Mesothelial cell of epicardium (in vitro differentiated cells): Measurements from ENCODE around the gene MYRIP. TPM values are rescaled to one million over a fixed set of nuclear protein-coding genes. Genes with fewer than 3 reads are reported as not detected.

ENCODE experiments used
- DNase-seq, 2 experiments: peaks; one replicate each; pipeline ENCODE4 v3.0.0; 2021; ENCODE audit warnings: low spot score in 2 of 2; ENCODE audit not compliant: unreplicated experiment in 2 of 2
- H3K27ac Mint-ChIP-seq: 2 replicates; pipeline ENCODE4 v1.8.0; 2021; ENCODE audit warnings: mixed read lengths
- H3K27me3 Mint-ChIP-seq: 2 replicates; pipeline ENCODE4 v1.8.0; 2021; ENCODE audit warnings: low read depth, mixed read lengths
- H3K36me3 Mint-ChIP-seq: 2 replicates; pipeline ENCODE4 v1.8.0; 2021; ENCODE audit warnings: mixed read lengths
- H3K4me1 Mint-ChIP-seq: 2 replicates; pipeline ENCODE4 v1.8.0; 2021; ENCODE audit warnings: mixed read lengths
- H3K4me3 Mint-ChIP-seq: 2 replicates; pipeline ENCODE4 v1.8.0; 2021; ENCODE audit warnings: mild to moderate bottlenecking, moderate library complexity, mixed read lengths
- H3K9me3 Mint-ChIP-seq: 2 replicates; pipeline ENCODE4 v1.8.0; 2021; ENCODE audit warnings: mixed read lengths
- CTCF ChIP-seq: fragments of 200-600 bp; sonication (generic); IDR thresholded peaks from one replicate; pipeline ENCODE4 v1.5.0; 2021; ENCODE audit warnings: antibody characterized with exemption; ENCODE audit not compliant: unreplicated experiment
- total RNA-seq: library from RNA; stranded (reverse); gene quantifications from 3 replicates; pipeline ENCODE4 v1.2.1, GENCODE V29; 2021

The MYRIP gene
- total RNA-seq, 1 donor from 2014 or later: 0.63 TPM

GRCh38 chr3:40120067-40120692, 310.8 kb downstream of the MYRIP start:
- Mint-ChIP-seq H3K4me3 (no peak overlapping the region), H3K36me3 (no peaks in the 10 kb centered on the region), H3K27ac (no peak overlapping the region), H3K27me3 (peaks cover 10% of the 10 kb centered on the region), H3K4me1 (peaks cover 9% of the 10 kb centered on the region), H3K9me3 (no peaks in the 10 kb centered on the region)
- DNase-seq: no peak
- no peak for TF ChIP-seq CTCF

- Mint-ChIP-seq H3K36me3 (no peaks in the 10 kb centered on the region), H3K4me1 (peaks cover 9% of the 10 kb centered on the region)
- DNase-seq: no peak
These were observed 311.4 kb downstream of the MYRIP start for GRCh38 chr3:40120806-40121205.

GRCh38 chr3:40124918-40125317, 315.5 kb downstream of the MYRIP start:
- peaks cover 15% of the 10 kb centered on the region for H3K27me3 Mint-ChIP-seq

More at GRCh38 chr3:40120806-40121205, 311.4 kb downstream of the MYRIP start:
- TF ChIP-seq CTCF: no peak
- no peaks in the 10 kb centered on the region for H3K9me3 Mint-ChIP-seq
- H3K27ac Mint-ChIP-seq: no peak overlapping the region
- peaks cover 12% of the 10 kb centered on the region for H3K27me3 Mint-ChIP-seq
- H3K4me3 Mint-ChIP-seq: no peak overlapping the region

GRCh38 chr3:40128166-40128565, 318.8 kb downstream of the MYRIP start:
- Mint-ChIP-seq H3K27me3 (peaks cover 15% of the 10 kb centered on the region), H3K36me3 (no peaks in the 10 kb centered on the region), H3K27ac (no peak overlapping the region), H3K4me3 (no peak overlapping the region), H3K9me3 (peaks cover 10% of the 10 kb centered on the region), H3K4me1 (no peaks in the 10 kb centered on the region)
- no peak for DNase-seq
- TF ChIP-seq CTCF: no peak

More at GRCh38 chr3:40124918-40125317, 315.5 kb downstream of the MYRIP start:
- TF ChIP-seq CTCF: no peak
- Mint-ChIP-seq H3K4me1 (peaks cover 9% of the 10 kb centered on the region), H3K9me3 (no peaks in the 10 kb centered on the region), H3K27ac (no peak overlapping the region), H3K4me3 (no peak overlapping the region), H3K36me3 (no peaks in the 10 kb centered on the region)
- DNase-seq: no peak

- Mint-ChIP-seq H3K27ac (no peak overlapping the region), H3K27me3 (peaks cover 10% of the 10 kb centered on the region), H3K9me3 (peaks cover 15% of the 10 kb centered on the region), H3K36me3 (no peaks in the 10 kb centered on the region), H3K4me1 (no peaks in the 10 kb centered on the region), H3K4me3 (no peak overlapping the region)
- DNase-seq: no peak
- no peak for TF ChIP-seq CTCF
These were observed 320.1 kb downstream of the MYRIP start for GRCh38 chr3:40129510-40129909.
